ENCODE data around the gene PEX14.
A peak's percentile ranks its signal among the peaks of the same experiment; 100 is the strongest.
"Not testable (repeated sequence)": the region's sequence is repeated elsewhere in the genome, so short reads cannot be mapped to it uniquely, and the experiment has no call there.

PEX14 gene, protein sequence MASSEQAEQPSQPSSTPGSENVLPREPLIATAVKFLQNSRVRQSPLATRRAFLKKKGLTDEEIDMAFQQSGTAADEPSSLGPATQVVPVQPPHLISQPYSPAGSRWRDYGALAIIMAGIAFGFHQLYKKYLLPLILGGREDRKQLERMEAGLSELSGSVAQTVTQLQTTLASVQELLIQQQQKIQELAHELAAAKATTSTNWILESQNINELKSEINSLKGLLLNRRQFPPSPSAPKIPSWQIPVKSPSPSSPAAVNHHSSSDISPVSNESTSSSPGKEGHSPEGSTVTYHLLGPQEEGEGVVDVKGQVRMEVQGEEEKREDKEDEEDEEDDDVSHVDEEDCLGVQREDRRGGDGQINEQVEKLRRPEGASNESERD

GRCh38 chr1:10474613-10475507, at the start of gene PEX14:
TSS of gene PEX14 (plus strand) at chr1:10474950. CDS start at chr1:10474967, 17 bp downstream.
- DNase-seq (ENCODE audit: low read depth in 2 of 2), result peak; percentile 57 to 72

DNA sequence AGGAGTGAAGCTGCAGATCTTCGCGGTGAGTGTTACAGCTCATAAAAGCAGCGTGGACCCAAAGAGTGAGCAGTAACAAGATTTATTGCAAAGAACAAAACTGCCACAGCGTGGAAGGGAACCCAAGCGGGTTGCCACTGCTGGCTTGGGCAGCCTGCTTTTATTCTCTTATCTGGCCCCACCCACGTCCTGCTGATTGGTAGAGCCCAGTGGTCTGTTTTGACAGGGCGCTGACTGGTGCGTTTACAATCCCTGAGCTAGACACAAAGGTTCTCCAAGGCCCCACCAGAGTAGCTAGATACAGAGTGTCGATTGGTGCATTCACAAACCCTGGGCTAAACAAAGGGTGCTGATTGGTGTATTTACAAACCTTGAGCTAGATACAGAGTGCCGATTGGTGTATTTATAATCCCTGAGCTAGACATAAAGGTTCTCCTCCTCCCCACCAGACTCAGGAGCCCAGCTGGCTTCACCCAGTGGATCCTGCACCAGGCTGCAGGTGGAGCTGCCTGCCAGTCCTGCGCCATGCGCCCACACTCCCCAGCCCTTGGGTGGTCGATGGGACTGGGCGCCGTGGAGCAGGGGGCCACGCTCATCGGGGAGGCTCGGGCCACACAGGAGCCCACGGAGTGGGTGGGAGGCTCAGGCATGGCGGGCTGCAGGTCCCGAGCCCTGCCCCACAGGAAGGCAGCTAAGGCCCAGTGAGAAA, 48.8 kb upstream of the PEX14 start:
- DNase-seq (ENCODE audit: low read depth in 2 of 2), result not testable (repeated sequence)

DNA sequence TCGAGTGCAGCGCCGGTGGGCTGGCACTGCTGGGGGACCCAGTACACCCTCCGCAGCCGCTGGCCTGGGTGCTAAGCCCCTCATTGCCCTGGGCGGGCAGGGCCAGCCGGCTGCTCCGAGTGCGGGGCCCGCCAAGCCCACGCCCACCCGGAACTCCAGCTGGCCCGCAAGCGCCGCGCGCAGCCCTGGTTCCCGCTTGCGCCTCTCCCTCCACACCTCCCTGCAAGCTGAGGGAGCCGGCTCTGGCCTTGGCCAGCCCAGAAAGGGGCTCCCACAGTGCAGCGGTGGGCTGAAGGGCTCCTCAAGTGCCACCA, 48.3 kb upstream of the PEX14 start:
- DNase-seq (ENCODE audit: low read depth in 2 of 2), result not testable (repeated sequence)

GRCh38 chr1:10428984-10429383, 45.8 kb upstream of the PEX14 start:
- DNase-seq (ENCODE audit: low read depth in 2 of 2), result no peak

GRCh38 chr1:10429868-10430215, 44.9 kb upstream of the PEX14 start:
- DNase-seq (ENCODE audit: low read depth in 2 of 2), result no peak

GRCh38 chr1:10430216-10431069, 44.3 kb upstream of the PEX14 start, which contains the start of gene CENPS:
TSS of gene CENPS (plus strand) at chr1:10430433. CDS start at chr1:10430518, 85 bp downstream.
- peak; percentile 83 to 89 for DNase-seq (ENCODE audit: low read depth in 2 of 2)

GRCh38 chr1:10431070-10431730, 43.5 kb upstream of the PEX14 start:
- no peak for DNase-seq (ENCODE audit: low read depth in 2 of 2)

GRCh38 chr1:10432910-10433700, 41.6 kb upstream of the PEX14 start:
- DNase-seq (ENCODE audit: low read depth in 2 of 2), result no peak

DNA sequence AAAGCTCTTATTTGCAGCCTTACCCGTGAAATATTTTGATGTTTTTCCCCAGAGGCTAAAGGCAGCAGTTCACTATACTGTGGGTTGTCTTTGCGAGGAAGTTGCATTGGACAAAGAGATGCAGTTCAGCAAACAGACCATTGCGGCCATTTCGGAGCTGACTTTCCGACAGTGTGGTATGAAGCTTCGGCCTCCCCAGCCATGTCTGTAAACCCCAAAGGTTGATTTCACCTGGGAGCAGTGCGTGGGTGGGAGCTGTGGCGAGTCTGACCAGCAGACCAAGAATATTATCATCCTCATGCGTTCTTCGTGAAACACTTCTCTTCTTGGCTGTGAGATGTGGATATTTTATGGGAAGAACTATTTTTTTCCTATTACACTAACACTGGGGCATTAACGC, 41.0 kb upstream of the PEX14 start:
- DNase-seq (ENCODE audit: low read depth in 2 of 2), result no peak

GRCh38 chr1:10434590-10434989, 40.2 kb upstream of the PEX14 start:
- no peak for DNase-seq (ENCODE audit: low read depth in 2 of 2)

DNA sequence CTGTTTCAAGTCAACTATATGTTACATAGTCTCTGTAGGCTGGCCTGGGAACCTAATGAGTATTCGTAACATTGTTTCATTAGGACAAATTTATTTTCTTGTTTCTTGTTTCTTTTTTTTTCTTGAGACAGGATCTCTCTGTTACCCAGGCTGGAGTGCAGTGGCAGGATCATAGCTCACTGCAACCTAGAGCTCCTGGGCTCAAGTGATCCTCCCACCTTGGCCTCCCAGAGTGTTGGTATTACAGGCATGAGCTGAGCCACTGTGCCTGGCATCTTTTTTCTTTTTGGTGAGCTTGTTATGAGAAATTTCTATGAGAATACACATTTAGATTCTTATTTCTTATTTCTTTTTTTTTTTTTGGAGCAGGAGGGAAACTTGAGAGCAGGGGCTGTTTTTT, 37.7 kb upstream of the PEX14 start:
- no peak for DNase-seq (ENCODE audit: low read depth in 2 of 2)

DNA sequence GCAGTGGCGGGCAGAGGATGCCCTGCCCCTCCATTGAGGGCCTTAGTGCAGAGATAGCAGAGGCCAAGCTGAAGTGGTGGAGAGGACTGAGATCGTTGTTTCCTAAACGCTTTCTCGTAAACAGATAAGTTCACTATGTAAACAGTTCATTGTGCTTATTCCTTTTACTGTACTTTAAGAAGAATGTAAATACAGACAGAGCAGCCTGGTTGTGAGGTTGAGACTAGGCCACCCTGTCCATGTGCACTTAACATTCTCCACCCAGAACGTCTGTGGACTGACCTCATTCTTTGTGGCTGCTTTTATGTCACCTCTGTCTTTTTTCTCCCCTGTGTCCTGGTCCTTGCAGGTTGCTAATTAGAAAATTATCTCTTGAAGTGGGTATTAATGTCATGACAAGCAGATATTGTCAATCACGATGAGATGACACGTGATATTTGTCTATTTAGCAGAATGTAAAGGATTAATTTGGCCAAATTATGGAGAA, 36.0 kb upstream of the PEX14 start:
- DNase-seq (ENCODE audit: low read depth in 2 of 2), result no peak

DNA sequence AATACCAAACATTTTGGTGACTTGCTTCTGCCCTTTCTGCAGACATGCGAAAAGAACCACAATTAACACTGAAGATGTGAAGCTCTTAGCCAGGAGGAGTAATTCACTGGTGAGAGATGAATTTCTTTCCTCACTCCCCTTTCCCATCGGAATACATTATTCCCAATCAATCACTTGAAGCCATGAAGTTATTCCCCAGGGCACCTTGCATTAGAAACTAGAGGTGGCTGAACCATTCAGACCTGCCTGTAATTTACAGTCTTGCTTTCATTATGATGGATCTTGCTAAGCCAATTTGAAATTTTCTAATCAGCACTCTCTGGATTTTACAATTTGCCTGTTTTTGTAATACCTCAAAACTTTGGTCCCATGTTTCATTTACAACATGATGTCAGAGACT, 34.4 kb upstream of the PEX14 start:
- DNase-seq (ENCODE audit: low read depth in 2 of 2), result no peak

DNA sequence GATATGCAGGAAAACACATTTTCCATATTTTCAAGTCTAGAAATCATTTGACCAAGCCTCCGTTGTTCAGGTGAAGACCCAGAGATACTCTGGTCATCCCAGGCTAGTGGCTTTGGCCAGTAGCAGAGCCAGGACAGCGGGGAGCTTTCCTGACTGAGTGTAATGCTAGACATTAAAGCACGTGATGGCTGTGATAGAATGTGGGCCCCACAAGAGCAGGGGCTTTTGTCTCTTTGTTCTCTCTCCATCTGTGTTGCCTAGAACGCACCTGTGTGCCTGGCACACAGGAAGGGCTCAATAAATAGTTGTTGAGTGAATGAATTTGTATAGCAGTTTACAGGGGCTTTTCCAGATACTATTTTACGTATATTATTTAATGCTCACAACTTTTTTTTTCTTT, 34.0 kb upstream of the PEX14 start:
- DNase-seq (ENCODE audit: low read depth in 2 of 2), result no peak

DNA sequence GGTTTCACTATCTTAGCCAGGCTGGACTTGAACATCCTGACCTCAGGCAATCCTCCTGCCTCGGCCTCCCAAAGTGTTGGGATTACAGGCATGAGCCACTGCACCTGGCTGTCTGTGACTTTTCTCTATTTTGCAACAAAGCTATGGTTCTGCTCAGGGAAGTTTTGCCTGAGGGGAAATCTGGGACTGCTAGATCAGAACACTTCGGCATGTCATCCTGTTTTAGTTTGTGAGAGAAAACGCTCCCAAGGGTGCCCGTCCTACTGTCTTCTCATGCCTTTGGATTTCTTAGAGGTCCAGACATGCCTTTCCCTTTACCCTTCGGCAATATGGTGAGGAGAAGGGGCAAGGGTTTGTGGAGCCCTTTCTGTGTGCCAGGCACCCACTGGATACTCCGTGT, 30.5 kb upstream of the PEX14 start:
- DNase-seq (ENCODE audit: low read depth in 2 of 2), result no peak

GRCh38 chr1:10444795-10445397, 29.9 kb upstream of the PEX14 start:
- no peak for DNase-seq (ENCODE audit: low read depth in 2 of 2)

- DNase-seq (ENCODE audit: low read depth in 2 of 2), result no peak
Measured at GRCh38 chr1:10446790-10447422, 27.8 kb upstream of the PEX14 start.

DNA sequence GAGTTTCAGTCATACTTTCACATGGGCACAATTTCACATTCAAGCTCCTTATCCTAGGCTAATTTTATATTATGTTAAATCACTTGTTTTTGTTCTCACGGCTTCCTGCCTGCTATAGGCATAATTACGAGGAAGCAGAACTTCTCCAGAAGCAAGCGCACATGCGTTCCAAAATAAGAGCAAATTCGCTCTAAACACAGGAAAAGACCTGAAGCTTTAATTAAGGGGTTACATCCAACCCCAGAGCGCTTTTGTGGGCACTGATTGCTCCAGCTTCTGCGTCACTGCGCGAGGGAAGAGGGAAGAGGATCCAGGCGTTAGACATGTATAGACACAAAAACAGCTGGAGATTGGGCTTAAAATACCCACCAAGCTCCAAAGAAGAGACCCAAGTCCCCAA, 25.0 kb upstream of the PEX14 start, which contains the start of gene CORT:
CORT (plus strand) TSS at position 281 of the 400 bp plus-strand sequence. CDS start 193 bp downstream, outside the sequence.
- no peak for DNase-seq (ENCODE audit: low read depth in 2 of 2)

All from activated CD8-positive, alpha-beta memory T cell treated with anti-CD3 and anti-CD28 coated beads for 4 hours (primary cell).